B cell (primary cell): ENCODE measurements around the gene PLS1. TPM values are rescaled to one million over a fixed set of nuclear protein-coding genes. Genes with fewer than 3 reads are reported as not detected.

Experiments used
- ATAC-seq: fragments of 200-7000 bp; cut with Tn5 transposase; one replicate; pipeline ENCODE4 v1.10.0; 2021; ENCODE audit warnings: low read depth, mild to moderate bottlenecking, moderate number of reproducible peaks, moderate library complexity
- CTCF ChIA-PET: fragments of 350-600 bp; sonication (Branson Sonifier 250); formaldehyde crosslinking; loops from one replicate; lab custom pipeline; 2021; ENCODE audit warnings: antibody characterized with exemption, inconsistent platforms; lab: Charles Lee
- POLR2A ChIA-PET: fragments of 350-600 bp; sonication (Branson Sonifier 250); formaldehyde crosslinking; loops from one replicate; lab custom pipeline; 2021; ENCODE audit warnings: antibody characterized with exemption; lab: Charles Lee
- DNase-seq: peaks from one replicate; pipeline ENCODE4 v3.0.0; 2013
- H2AFZ ChIP-seq: 2 replicates; pipeline ENCODE4 v1.6.1; 2012; ENCODE audit warnings: mild to moderate bottlenecking, low read depth, low read length; ENCODE audit not compliant: insufficient read depth, poor library complexity, severe bottlenecking
- H3K27ac ChIP-seq, 2 donors: 1 replicate in 1 of 2; 2 replicates in 1 of 2; pipeline ENCODE4 v1.5.1; 2012 to 2013; ENCODE audit warnings: low read length in 2 of 2, mild to moderate bottlenecking in 2 of 2, moderate library complexity in 1 of 2
- H3K27me3 ChIP-seq, 4 experiments: fragments of 200-600 bp in 1 of 4; sonication (generic) in 1 of 4; replicated peaks in 1 of 4; 1 replicate in 2 of 4; 2 replicates in 2 of 4; pipeline versions ENCODE4 v1.6.1 to v1.7.0; 2013 to 2016; ENCODE audit warnings: low read length in 3 of 4, mild to moderate bottlenecking in 2 of 4, mixed read lengths in 1 of 4, moderate library complexity in 1 of 4; ENCODE audit not compliant: insufficient read depth in 4 of 4, control insufficient read depth in 3 of 4; ENCODE audit errors: control extremely low read depth in 1 of 4
- H3K36me3 ChIP-seq, 2 experiments: replicated peaks in 1 of 2; 1 replicate in 1 of 2; 2 replicates in 1 of 2; pipeline versions ENCODE4 v1.6.1 to v1.7.1; 2013; ENCODE audit warnings: low read length in 1 of 2; ENCODE audit not compliant: insufficient read depth in 2 of 2, control insufficient read depth in 1 of 2; ENCODE audit errors: control extremely low read depth in 1 of 2, extremely low read depth in 1 of 2
- H3K4me1 ChIP-seq, 2 donors: fragments of 200-600 bp in 1 of 2; sonication (generic) in 1 of 2; 1 replicate in 1 of 2; 2 replicates in 1 of 2; pipeline versions ENCODE4 v1.5.1 to v1.6.1; 2013 to 2017; ENCODE audit warnings: low read length in 2 of 2; ENCODE audit not compliant: control insufficient read depth in 2 of 2, insufficient read depth in 2 of 2
- H3K4me2 ChIP-seq: replicated peaks from 2 replicates; pipeline ENCODE3; 2012; ENCODE audit warnings: mild to moderate bottlenecking, low read depth, low read length; ENCODE audit not compliant: poor library complexity, severe bottlenecking
- H3K4me3 ChIP-seq, 5 experiments: fragments of 200-600 bp in 1 of 5; sonication (generic) in 1 of 5; 1 replicate in 3 of 5; 2 replicates in 2 of 5; pipeline versions ENCODE4 v1.5.1 to v1.7.0; 2011 to 2016; ENCODE audit warnings: low read length in 4 of 5, mild to moderate bottlenecking in 4 of 5, low read depth in 2 of 5, control low read depth in 1 of 5, moderate library complexity in 1 of 5; ENCODE audit not compliant: insufficient read depth in 1 of 5; ENCODE audit errors: control extremely low read depth in 1 of 5, extremely low read depth in 1 of 5
- H3K79me2 ChIP-seq: fragments of 200-600 bp; sonication (generic); one replicate; pipeline ENCODE4 v1.6.0; 2016; ENCODE audit warnings: low read length; ENCODE audit not compliant: control insufficient read depth, insufficient read depth
- H3K9ac ChIP-seq: fragments of 200-600 bp; sonication (generic); 2 replicates; pipeline ENCODE4 v1.6.1; 2017; ENCODE audit warnings: mild to moderate bottlenecking, low read length, moderate library complexity
- H3K9me3 ChIP-seq, 3 donors: one replicate each; pipeline versions ENCODE4 v1.6.1 to v1.7.1; 2013; ENCODE audit warnings: low read length in 2 of 3; ENCODE audit not compliant: control insufficient read depth in 2 of 3, insufficient read depth in 1 of 3; ENCODE audit errors: control extremely low read depth in 1 of 3
- H4K20me1 ChIP-seq: 2 replicates; pipeline ENCODE4 v1.6.0; 2012; ENCODE audit warnings: mild to moderate bottlenecking, low read length; ENCODE audit not compliant: insufficient read depth, control insufficient read depth, poor library complexity, severe bottlenecking
- H3K27ac Mint-ChIP-seq: one replicate; pipeline ENCODE4 v1.8.0; 2021; ENCODE audit warnings: mixed read lengths
- H3K27me3 Mint-ChIP-seq: one replicate; pipeline ENCODE4 v1.8.0; 2021; ENCODE audit warnings: mixed read lengths
- H3K4me1 Mint-ChIP-seq: one replicate; pipeline ENCODE4 v1.8.0; 2021; ENCODE audit warnings: mixed read lengths
- H3K4me3 Mint-ChIP-seq: one replicate; pipeline ENCODE4 v1.8.0; 2021; ENCODE audit warnings: mixed read lengths
- H3K9me3 Mint-ChIP-seq: one replicate; pipeline ENCODE4 v1.8.0; 2022; ENCODE audit warnings: mixed read lengths; ENCODE audit not compliant: insufficient read depth
- CTCF ChIP-seq: fragments of 200-600 bp; IDR thresholded peaks from one replicate; pipeline ENCODE4 v1.8.0; 2022; ENCODE audit warnings: antibody characterized with exemption, mild to moderate bottlenecking
- EZH2 ChIP-seq: IDR thresholded peaks from 2 replicates; pipeline ENCODE4 v1.6.1; 2012; ENCODE audit warnings: borderline replicate concordance, low read depth, mild to moderate bottlenecking, moderate library complexity, low read length; ENCODE audit not compliant: insufficient read depth, poor library complexity, severe bottlenecking
- WGBS: methylation state at CpG from one replicate; pipeline ENCODE4 v1.1.5; 2013; ENCODE audit warnings: missing lambda C conversion rate; ENCODE audit not compliant: insufficient coverage; 5-methylcytosine and 5-hydroxymethylcytosine counted together
- intact Hi-C: fragments of 100-400 bp; cut with micrococcal nuclease; formaldehyde crosslinking; loops from one replicate; pipeline ENCODE4 v1.10.0; 2022
- polyA plus RNA-seq: library from polyadenylated mRNA; depleted of rRNA; stranded (reverse); fragments of >200 nt; gene quantifications from 2 replicates; pipeline ENCODE4 v1.2.3, GENCODE V29; 2012
- total RNA-seq, 2 donors: library from RNA; stranded (reverse); fragments of 120-200 nt in 1 of 2; gene quantifications; 1 replicate in 1 of 2; 2 replicates in 1 of 2; pipeline versions ENCODE4 v1.2.3 to v1.2.4, GENCODE V29; 2013 to 2022

The PLS1 gene
- total and polyA plus RNA-seq, 2 donors (not counting 1 experiment from before 2014, with no cell fraction given): 0.13 to 0.74 TPM

DNA sequence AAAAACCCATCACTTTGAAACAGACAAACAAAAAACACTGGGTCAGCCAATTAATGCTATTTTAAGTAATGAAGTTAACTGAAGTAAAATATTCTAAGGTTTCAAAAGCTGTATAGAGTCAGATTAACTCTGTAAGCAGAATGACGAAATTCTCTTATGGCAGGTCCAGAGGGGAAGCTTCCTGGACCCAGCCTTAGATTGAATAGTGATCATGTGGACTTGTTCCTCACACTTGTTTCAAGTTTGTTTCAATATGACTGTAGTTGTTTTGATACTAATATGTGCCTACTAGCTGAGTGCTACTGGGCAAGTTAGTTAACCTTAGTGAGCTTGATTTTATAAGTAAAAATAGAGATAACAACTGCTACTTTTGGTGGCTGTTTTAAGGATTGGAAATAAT lies 32.6 kb downstream of the PLS1 start:
- Mint-ChIP-seq H3K9me3 (no peaks in the 10 kb centered on the region), H3K4me3 (no peak overlapping the region), H3K27me3 (peaks cover 5% of the 10 kb centered on the region), H3K4me1 (no peaks in the 10 kb centered on the region), H3K27ac (no peak overlapping the region)
- Histone ChIP-seq H2AFZ (no peak overlapping the region), H3K9me3 (no peaks in the 10 kb centered on the region), H3K36me3 (no peaks in the 10 kb centered on the region), H3K79me2 (no peaks in the 10 kb centered on the region), H3K27ac (no peak overlapping the region), H3K27me3 (no peaks in the 10 kb centered on the region), H3K4me2 (no peak overlapping the region), H3K4me3 (no peak overlapping the region), H3K9ac (no peak overlapping the region), H4K20me1 (no peaks in the 10 kb centered on the region), H3K4me1 (no peaks in the 10 kb centered on the region)
- WGBS: 67% methylated on average over 1 of the region's 1 CpG
- POLR2A ChIA-PET: no interaction called here
- DNase-seq (no peak), ATAC-seq (no peak)
- intact Hi-C loops: no loop called here
- CTCF ChIA-PET: no interaction called here
- no peak for TF ChIP-seq EZH2
- no peak for TF ChIP-seq CTCF

DNA sequence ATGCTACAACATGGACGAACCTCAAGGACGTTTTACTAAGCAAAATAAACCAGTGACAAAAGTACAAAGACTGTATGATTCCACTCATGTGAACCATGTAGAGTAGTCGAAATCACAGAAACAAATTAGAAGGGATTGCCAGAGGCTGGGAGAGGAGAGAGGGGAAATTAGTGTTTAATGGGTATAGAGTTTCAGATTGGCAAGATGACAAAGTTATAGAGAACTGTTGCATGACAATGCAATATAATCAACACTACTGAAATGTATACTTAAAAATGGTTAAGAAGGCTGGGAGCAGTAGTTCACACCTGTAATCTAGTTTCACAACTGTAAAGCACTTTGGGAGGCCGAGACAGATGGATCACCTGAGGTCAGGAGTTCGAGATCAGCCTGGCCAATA lies 36.9 kb downstream of the PLS1 start:
- Histone ChIP-seq H3K9me3 (no peaks in the 10 kb centered on the region), H3K36me3 (no peaks in the 10 kb centered on the region), H2AFZ (no peak overlapping the region), H3K4me1 (no peaks in the 10 kb centered on the region), H3K79me2 (no peaks in the 10 kb centered on the region), H3K9ac (no peak overlapping the region), H3K4me2 (no peak overlapping the region), H3K27me3 (no peaks in the 10 kb centered on the region), H3K27ac (no peak overlapping the region), H3K4me3 (no peak overlapping the region), H4K20me1 (no peaks in the 10 kb centered on the region)
- TF ChIP-seq CTCF (no peak), EZH2 (no peak)
- WGBS: 80% methylated on average over 3 of the region's 5 CpGs
- ChIA-PET POLR2A (no interaction called here), CTCF (no interaction called here)
- Mint-ChIP-seq H3K9me3 (no peaks in the 10 kb centered on the region), H3K27ac (no peak overlapping the region), H3K4me3 (no peak overlapping the region), H3K4me1 (no peaks in the 10 kb centered on the region), H3K27me3 (peaks cover 5% of the 10 kb centered on the region)
- intact Hi-C loops: no loop called here
- ATAC-seq (no peak), DNase-seq (no peak)
